ENCODE measurements around the gene WDR35. TPM values are rescaled to one million over a fixed set of nuclear protein-coding genes. Genes with fewer than 3 reads are reported as not detected.
A peak's percentile ranks its signal among the peaks of the same experiment; 100 is the strongest.
"Not testable (repeated sequence)": the region's sequence is repeated elsewhere in the genome, so short reads cannot be mapped to it uniquely, and the experiment has no call there.

The WDR35 gene
- total and polyA plus RNA-seq, 5 experiments from 2014 or later = 0.91 to 5.6 (median 1.8) TPM

- H3K4me3 Mint-ChIP-seq = no peak overlapping the region
- H3K27me3 Mint-ChIP-seq = no peaks in the 10 kb centered on the region
- peak overlapping the region; percentile 3 to 83 (median 51) for H3K27ac Mint-ChIP-seq
- no peak for ATAC-seq
- H3K9me3 Mint-ChIP-seq = no peaks in the 10 kb centered on the region
- DNase-seq = no peak
- H3K4me1 Mint-ChIP-seq = peaks cover 0 to 9% (median 2%) of the 10 kb centered on the region in 4 donors
- POLR2A ChIA-PET = interaction anchor here (1.2 to 1.8 kb wide), 2 partner anchors 13 to 17 kb away, joined by 3 to 5 read pairs; partner anchors contain the start of gene TTC32
- H3K36me3 Mint-ChIP-seq = peaks cover 3 to 9% (median 4%) of the 10 kb centered on the region in 3 donors
Measured at GRCh38 chr2:19883971-19884720, 105.8 kb downstream of the WDR35 start.

DNA sequence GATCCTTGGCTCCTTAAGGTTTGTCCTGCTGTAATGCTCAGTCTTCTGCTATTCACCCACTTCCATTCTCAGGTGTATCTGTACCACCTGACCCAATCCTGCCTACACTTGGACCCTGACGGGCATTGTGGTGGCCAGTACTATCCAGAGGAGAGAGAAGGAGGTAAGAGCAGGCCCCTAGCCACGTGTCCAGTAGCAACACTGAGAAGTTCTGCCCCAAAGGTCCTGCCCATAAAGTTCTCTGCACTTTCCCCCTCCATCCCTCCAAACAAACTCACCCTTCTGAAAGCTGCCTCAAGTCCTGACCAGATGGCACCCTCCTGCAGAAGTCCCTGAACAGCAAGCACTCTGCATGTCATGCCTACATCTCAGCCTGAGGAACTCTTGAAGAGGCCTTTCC lies 106.4 kb downstream of the WDR35 start:
- Mint-ChIP-seq H3K27me3 (no peaks in the 10 kb centered on the region), H3K36me3 (peaks cover 5 to 10% (median 7%) of the 10 kb centered on the region in 3 donors), H3K9me3 (no peaks in the 10 kb centered on the region), H3K27ac (peak overlapping the region in 7 of 10 donors; percentile 3 to 80 (median 49)), H3K4me3 (no peak overlapping the region), H3K4me1 (peaks cover 0 to 9% (median 1%) of the 10 kb centered on the region in 4 donors)
- POLR2A ChIA-PET = interaction anchor here (1.2 to 1.8 kb wide), 2 partner anchors 14 to 18 kb away, joined by 3 to 5 read pairs; partner anchors contain the start of gene TTC32
- ATAC-seq (no peak), DNase-seq (no peak)

DNA sequence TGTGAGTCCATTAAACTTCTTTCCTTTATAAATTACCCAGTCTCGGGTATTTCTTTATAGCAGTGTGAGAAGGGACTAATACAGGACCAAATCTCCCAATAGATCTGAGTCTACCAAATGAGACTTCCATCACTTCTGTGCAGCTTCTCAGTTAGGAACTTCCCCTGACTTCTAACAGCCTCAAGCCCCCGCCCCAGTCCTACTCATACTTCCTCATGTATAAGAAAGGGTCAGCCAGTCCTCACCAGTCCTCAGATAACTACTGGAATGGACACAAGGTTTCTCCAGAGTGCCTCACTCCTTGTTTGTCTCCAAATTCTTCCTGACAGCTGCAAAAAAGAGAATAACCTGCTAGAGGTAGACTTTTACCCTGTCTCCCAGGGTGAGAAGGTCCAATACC lies 107.6 kb downstream of the WDR35 start:
- Mint-ChIP-seq H3K27ac (peak overlapping the region in 3 of 10 donors; percentile 16 to 75 (median 59)), H3K4me1 (peaks cover 0 to 2% (median under 1%) of the 10 kb centered on the region in 4 donors), H3K9me3 (no peaks in the 10 kb centered on the region), H3K36me3 (peaks cover 5 to 10% (median 7%) of the 10 kb centered on the region in 3 donors), H3K27me3 (no peaks in the 10 kb centered on the region), H3K4me3 (no peak overlapping the region)
- POLR2A ChIA-PET = interaction anchor here (1.8 kb wide), 1 partner anchor 19 kb away, joined by 5 read pairs; the partner anchor contains the start of gene TTC32
- no peak for DNase-seq
- ATAC-seq = no peak

- Mint-ChIP-seq H3K36me3 (peaks cover 5 to 11% (median 9%) of the 10 kb centered on the region in 3 donors), H3K4me1 (peaks cover 0 to 2% (median 0%) of the 10 kb centered on the region in 4 donors), H3K4me3 (no peak overlapping the region), H3K27ac (peak overlapping the region in 5 of 10 donors; percentile 12 to 75 (median 16)), H3K9me3 (no peaks in the 10 kb centered on the region), H3K27me3 (no peaks in the 10 kb centered on the region)
- POLR2A ChIA-PET = no interaction called here
- no peak for ATAC-seq
- no peak for DNase-seq
Measured at GRCh38 chr2:19881908-19882265, 108.0 kb downstream of the WDR35 start.

DNA sequence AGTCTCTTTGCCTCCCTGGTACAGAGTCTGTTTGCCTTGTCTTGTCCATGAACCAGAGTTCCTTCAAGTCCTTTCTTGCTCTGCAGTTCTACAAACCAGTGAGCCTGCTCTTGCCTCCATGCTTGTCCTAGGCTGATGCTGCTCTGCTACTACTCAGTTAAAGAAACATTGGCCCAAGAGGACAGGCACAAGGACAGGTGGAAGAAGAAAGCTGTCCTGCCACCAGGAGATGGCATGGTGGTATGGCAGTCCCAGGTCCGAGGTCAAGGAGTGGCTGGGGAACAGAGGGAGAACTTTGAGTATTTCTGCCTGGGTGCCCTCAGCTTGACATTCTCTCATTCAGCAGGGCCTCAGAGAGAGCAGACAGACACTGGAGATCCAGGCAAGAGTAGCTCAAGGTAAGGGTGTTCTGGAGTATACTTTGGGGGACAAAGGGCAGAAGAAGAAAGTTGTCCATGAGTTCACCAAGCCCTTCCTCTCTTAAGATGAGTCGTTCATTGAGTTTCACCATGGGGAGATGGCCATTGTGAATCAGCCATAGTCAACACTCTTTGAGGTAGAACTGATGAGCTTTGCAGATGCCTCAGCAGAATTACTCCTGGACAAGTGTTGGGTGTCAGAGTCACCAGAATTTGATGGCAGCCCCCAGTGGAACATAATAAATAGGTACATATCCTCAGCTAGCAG lies 108.5 kb downstream of the WDR35 start:
- DNase-seq = no peak

DNA sequence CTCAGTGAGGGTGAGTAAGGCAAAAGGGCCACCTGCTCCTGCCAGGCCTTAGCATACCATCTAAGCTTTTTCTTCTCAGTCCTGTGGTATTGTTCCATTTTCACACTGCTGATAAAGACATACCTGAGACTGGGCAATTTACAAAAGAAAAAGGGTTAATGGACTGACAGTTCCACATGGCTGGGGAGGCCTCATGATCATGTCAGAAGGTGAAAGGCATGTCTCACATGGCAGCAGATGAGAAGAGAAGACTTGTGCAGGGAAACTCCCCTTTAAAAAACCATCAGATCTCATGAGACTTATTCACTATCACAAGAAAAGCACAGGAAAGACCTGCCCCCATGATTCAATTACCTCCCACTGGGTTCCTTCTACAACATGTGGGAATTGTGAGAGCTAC lies 109.7 kb downstream of the WDR35 start:
- H3K4me1 Mint-ChIP-seq, H3K27ac Mint-ChIP-seq, H3K27me3 Mint-ChIP-seq, H3K4me3 Mint-ChIP-seq, ATAC-seq, H3K9me3 Mint-ChIP-seq, DNase-seq, POLR2A ChIA-PET: not testable (repeated sequence)
- peaks cover 5 to 28% (median 21%) of the 10 kb centered on the region in 3 donors for H3K36me3 Mint-ChIP-seq

More for the DNA sequence above, 108.5 kb downstream of the WDR35 start:
- H3K27ac Mint-ChIP-seq = peak overlapping the region in 6 of 10 donors; percentile 11 to 67 (median 20)
- H3K4me1 Mint-ChIP-seq = peaks cover 0 to 2% (median 0%) of the 10 kb centered on the region in 4 donors
- H3K9me3 Mint-ChIP-seq = no peaks in the 10 kb centered on the region
- peaks cover 5 to 17% (median 14%) of the 10 kb centered on the region in 3 donors for H3K36me3 Mint-ChIP-seq
- POLR2A ChIA-PET = no interaction called here
- H3K27me3 Mint-ChIP-seq = no peaks in the 10 kb centered on the region
- no peak for ATAC-seq
- no peak overlapping the region for H3K4me3 Mint-ChIP-seq

- Mint-ChIP-seq H3K4me1 (peaks cover 0 to 4% (median 0%) of the 10 kb centered on the region in 4 donors), H3K9me3 (no peaks in the 10 kb centered on the region), H3K27ac (peak overlapping the region in 2 of 10 donors; percentile 0 to 75), H3K36me3 (peaks cover 5 to 33% (median 22%) of the 10 kb centered on the region in 3 donors), H3K27me3 (no peaks in the 10 kb centered on the region), H3K4me3 (no peak overlapping the region)
- ATAC-seq = no peak
- POLR2A ChIA-PET = no interaction called here
- DNase-seq = no peak
Measured at GRCh38 chr2:19879120-19879519, 110.8 kb downstream of the WDR35 start.

DNA sequence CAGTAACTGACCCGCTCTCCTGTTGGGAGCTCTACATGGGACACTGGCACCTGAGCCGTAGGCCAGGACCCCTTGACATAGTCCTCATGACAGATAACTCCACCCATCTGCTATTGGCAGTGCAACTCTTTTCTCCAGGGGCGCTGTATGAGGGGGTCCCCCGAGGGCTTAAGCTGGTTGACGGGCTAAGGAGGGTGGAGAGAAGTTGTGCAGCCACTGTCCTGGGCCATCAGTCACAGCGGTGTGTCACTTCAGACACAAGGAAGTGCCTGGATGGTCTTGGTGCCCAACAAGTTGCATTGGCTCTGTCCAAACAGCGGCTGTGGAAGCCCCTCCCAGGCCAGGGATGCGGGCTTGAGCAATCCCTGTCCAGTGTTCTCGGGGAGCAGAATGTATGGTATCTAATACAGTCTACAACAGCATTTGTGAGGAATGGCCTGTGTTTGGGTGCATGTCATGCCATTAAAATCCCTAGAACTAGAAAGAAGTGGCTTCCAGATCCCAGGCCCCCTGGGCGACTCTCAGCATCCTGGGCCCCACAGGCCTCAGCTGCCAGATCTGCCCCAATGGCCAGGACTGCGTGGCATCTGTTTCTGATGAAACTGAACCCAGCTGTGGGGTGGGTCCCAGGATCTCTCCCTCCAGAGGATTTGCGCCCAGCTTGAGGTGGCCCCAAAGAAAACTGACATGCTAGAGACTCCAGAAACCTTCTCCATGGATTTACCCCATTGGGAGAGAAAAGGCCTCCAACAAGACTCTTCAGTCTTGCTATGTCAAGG lies 111.4 kb downstream of the WDR35 start:
- H3K4me1 Mint-ChIP-seq = peaks cover 0 to 5% (median 0%) of the 10 kb centered on the region in 4 donors
- POLR2A ChIA-PET = no interaction called here
- H3K9me3 Mint-ChIP-seq = no peaks in the 10 kb centered on the region
- no peaks in the 10 kb centered on the region for H3K27me3 Mint-ChIP-seq
- H3K36me3 Mint-ChIP-seq = peaks cover 5 to 39% (median 22%) of the 10 kb centered on the region in 3 donors
- no peak overlapping the region for H3K27ac Mint-ChIP-seq
- no peak for ATAC-seq
- no peak for DNase-seq
- no peak overlapping the region for H3K4me3 Mint-ChIP-seq

DNA sequence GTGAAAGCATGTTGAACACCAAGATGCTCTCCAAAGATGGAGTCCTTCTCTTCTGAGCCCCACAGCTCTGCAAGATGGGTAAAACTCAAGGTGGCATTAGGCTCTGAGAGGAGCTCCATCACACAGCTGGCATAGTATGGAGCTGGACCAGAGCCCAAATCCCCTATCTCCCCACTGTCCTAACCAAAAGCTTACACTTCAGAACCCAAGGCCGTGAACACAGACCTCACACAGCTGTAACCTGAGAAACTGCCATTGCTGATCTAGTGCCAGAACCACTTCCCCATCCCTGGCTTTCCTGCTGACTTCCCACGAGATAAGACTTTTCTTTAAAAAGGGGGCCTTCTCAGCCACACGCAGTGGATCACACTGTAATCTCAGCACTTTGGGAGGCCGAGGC lies 113.2 kb downstream of the WDR35 start:
- H3K27ac Mint-ChIP-seq = no peak overlapping the region
- POLR2A ChIA-PET = interaction anchor here (0.6 kb wide), 1 partner anchor 9 kb away, joined by 3 read pairs; no protein-coding TSS in a partner anchor
- DNase-seq (no peak), ATAC-seq (no peak)
- H3K9me3 Mint-ChIP-seq = no peaks in the 10 kb centered on the region
- H3K4me1 Mint-ChIP-seq = peaks cover 0 to 14% (median 7%) of the 10 kb centered on the region in 4 donors
- H3K27me3 Mint-ChIP-seq = no peaks in the 10 kb centered on the region
- peaks cover 5 to 55% (median 24%) of the 10 kb centered on the region in 3 donors for H3K36me3 Mint-ChIP-seq
- H3K4me3 Mint-ChIP-seq = no peak overlapping the region

DNA sequence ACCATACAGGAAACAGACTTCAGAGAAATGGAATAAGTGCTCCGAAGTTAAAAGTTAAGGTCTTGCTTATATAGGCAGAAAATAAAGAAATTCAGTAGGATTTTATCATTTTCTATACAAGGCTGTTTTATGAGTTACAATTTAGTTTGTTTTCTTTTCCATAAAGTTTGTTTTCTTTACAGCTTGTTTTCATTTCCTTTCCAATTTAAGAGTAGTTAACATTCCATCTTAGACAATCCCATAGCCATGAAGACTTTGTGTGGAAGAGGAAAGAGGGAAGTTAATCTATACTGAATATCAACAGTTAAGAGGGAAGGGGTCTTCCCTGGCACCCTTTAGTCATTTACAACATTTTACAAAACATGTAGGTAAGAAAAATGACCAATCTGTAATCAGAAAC lies 114.6 kb downstream of the WDR35 start:
- H3K4me1 Mint-ChIP-seq = peaks cover 4 to 28% (median 15%) of the 10 kb centered on the region in 4 donors
- H3K4me3 Mint-ChIP-seq = no peak overlapping the region
- DNase-seq = no peak
- no peaks in the 10 kb centered on the region for H3K27me3 Mint-ChIP-seq
- POLR2A ChIA-PET = interaction anchor here (0.7 to 1.1 kb wide), 2 partner anchors 26 to 630 kb away, joined by 3 to 4 read pairs; partner anchors contain the start of gene TTC32
- H3K27ac Mint-ChIP-seq = no peak overlapping the region
- peaks cover 5 to 59% (median 27%) of the 10 kb centered on the region in 3 donors for H3K36me3 Mint-ChIP-seq
- no peak for ATAC-seq
- H3K9me3 Mint-ChIP-seq = no peaks in the 10 kb centered on the region

DNA sequence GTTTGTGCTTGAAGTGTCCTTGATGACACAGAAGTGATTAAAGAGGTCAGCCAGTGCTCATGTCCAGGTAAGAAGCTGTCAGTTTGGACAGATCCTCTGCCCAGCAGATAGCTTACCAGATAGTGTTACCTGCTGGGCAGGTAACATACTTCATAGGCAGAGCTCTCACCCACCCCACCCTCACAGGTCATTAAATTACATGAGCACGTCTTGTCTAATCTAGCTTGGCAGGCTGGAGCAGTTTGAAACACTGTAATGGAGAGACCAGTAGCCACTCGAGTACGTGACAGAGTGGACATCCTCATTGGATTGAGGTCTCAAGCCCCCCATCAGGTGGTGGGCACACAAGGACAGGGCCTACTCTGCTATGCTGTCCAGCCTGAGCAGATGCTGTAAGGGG lies 115.2 kb downstream of the WDR35 start:
- ATAC-seq (no peak), DNase-seq (peak in 1 of 10 donors; percentile 16)
- POLR2A ChIA-PET = interaction anchor here (1.1 kb wide), 1 partner anchor 27 kb away, joined by 4 read pairs; the partner anchor contains the start of gene TTC32
- H3K4me3 Mint-ChIP-seq = no peak overlapping the region
- no peak overlapping the region for H3K27ac Mint-ChIP-seq
- no peaks in the 10 kb centered on the region for H3K9me3 Mint-ChIP-seq
- H3K36me3 Mint-ChIP-seq = peaks cover 5 to 59% (median 27%) of the 10 kb centered on the region in 3 donors
- peaks cover 9 to 34% (median 19%) of the 10 kb centered on the region in 4 donors for H3K4me1 Mint-ChIP-seq
- no peaks in the 10 kb centered on the region for H3K27me3 Mint-ChIP-seq

GRCh38 chr2:19873014-19873413 lies 116.9 kb downstream of the WDR35 start:
- no peak overlapping the region for H3K4me3 Mint-ChIP-seq
- POLR2A ChIA-PET = interaction anchor here (1.5 kb wide), 2 partner anchors 24 to 28 kb away, joined by 5 to 9 read pairs; partner anchors contain the start of gene TTC32
- ATAC-seq = no peak
- H3K36me3 Mint-ChIP-seq = peaks cover 0 to 53% (median 20%) of the 10 kb centered on the region in 3 donors
- H3K27ac Mint-ChIP-seq = peak overlapping the region in 2 of 10 donors; percentile 12 to 37
- no peaks in the 10 kb centered on the region for H3K9me3 Mint-ChIP-seq
- H3K27me3 Mint-ChIP-seq = no peaks in the 10 kb centered on the region
- DNase-seq = peak in 1 of 10 donors; percentile 1
- peaks cover 24 to 49% (median 32%) of the 10 kb centered on the region in 4 donors for H3K4me1 Mint-ChIP-seq

Measured in naive thymus-derived CD8-positive, alpha-beta T cell (primary cell).